HG03025 (cell line): ENCODE results near the gene LRRC71.

Source experiments
- ATAC-seq: cut with Tn5 transposase; IDR thresholded peaks from one replicate; pipeline ENCODE4 v1.9.1; 2021; ENCODE audit warnings: mild to moderate bottlenecking, moderate library complexity; ENCODE audit not compliant: unreplicated experiment, low FRiP score

LRRC71 gene

GRCh38 chr1:156942576-156942975 is 22.1 kb downstream of the LRRC71 start:
- no peak for ATAC-seq

- ATAC-seq = no peak
These were observed 23.3 kb downstream of the LRRC71 start for GRCh38 chr1:156943756-156944155.

GRCh38 chr1:156944268-156944667 is 23.8 kb downstream of the LRRC71 start:
- no peak for ATAC-seq

- ATAC-seq = no peak
These were observed 24.4 kb downstream of the LRRC71 start for GRCh38 chr1:156944848-156945247.

- ATAC-seq = no peak
These were observed 25.6 kb downstream of the LRRC71 start for GRCh38 chr1:156945881-156946661.

- no peak for ATAC-seq
These were observed 26.7 kb downstream of the LRRC71 start for GRCh38 chr1:156947127-156947526.

- ATAC-seq = no peak
These were observed 27.5 kb downstream of the LRRC71 start for GRCh38 chr1:156947818-156948525.

GRCh38 chr1:156948708-156949107 is 28.3 kb downstream of the LRRC71 start:
- no peak for ATAC-seq

GRCh38 chr1:156949127-156949526 is 28.7 kb downstream of the LRRC71 start:
- no peak for ATAC-seq

- no peak for ATAC-seq
These were observed 30.9 kb downstream of the LRRC71 start for GRCh38 chr1:156951371-156951770.

- no peak for ATAC-seq
These were observed 33.1 kb downstream of the LRRC71 start for GRCh38 chr1:156953571-156953970.

- ATAC-seq = no peak
These were observed 35.9 kb downstream of the LRRC71 start for GRCh38 chr1:156956333-156956732.

GRCh38 chr1:156957634-156958033 is 37.2 kb downstream of the LRRC71 start:
- no peak for ATAC-seq

GRCh38 chr1:156958247-156958714 is 37.8 kb downstream of the LRRC71 start:
- no peak for ATAC-seq

GRCh38 chr1:156959414-156959813 is 39.0 kb downstream of the LRRC71 start:
- ATAC-seq = no peak

- ATAC-seq = no peak
These were observed 39.5 kb downstream of the LRRC71 start for GRCh38 chr1:156959925-156960324.

GRCh38 chr1:156961709-156962108 is 41.3 kb downstream of the LRRC71 start:
- no peak for ATAC-seq

- no peak for ATAC-seq
These were observed 43.2 kb downstream of the LRRC71 start for GRCh38 chr1:156963621-156964020.

- ATAC-seq = no peak
These were observed 44.0 kb downstream of the LRRC71 start for GRCh38 chr1:156964441-156964840.

GRCh38 chr1:156969496-156969895 is 49.1 kb downstream of the LRRC71 start:
- no peak for ATAC-seq

GRCh38 chr1:156970017-156970416 is 49.6 kb downstream of the LRRC71 start:
- ATAC-seq = no peak

- ATAC-seq = no peak
These were observed 53.0 kb downstream of the LRRC71 start for GRCh38 chr1:156973417-156973816.
